ENCODE data around the gene TXNDC16.

Gene TXNDC16

DNA sequence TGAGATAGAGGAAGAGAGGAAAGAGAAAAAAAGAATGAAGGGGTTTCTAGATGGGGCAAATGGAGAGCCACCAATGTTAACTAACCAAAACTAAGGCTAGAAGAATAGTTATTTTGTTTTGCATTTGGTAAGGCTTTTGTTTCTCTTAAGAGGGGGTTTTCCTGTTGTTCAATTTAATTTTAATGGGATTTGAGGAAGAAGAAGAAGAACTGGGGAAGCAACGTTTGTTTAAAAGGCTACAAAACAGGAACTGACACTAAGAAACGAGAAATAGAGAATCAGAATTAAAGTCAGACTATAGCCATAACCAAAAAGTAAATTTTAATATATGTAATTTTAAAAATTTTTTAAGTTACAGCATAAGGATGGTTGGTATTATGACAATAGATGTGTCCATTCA, 13.7 kb downstream of the TXNDC16 start:
- H3K4me3 ChIP-seq (ENCODE audit: low read depth, low read length): no peak overlapping the region
- TF ChIP-seq, protein P1, sequence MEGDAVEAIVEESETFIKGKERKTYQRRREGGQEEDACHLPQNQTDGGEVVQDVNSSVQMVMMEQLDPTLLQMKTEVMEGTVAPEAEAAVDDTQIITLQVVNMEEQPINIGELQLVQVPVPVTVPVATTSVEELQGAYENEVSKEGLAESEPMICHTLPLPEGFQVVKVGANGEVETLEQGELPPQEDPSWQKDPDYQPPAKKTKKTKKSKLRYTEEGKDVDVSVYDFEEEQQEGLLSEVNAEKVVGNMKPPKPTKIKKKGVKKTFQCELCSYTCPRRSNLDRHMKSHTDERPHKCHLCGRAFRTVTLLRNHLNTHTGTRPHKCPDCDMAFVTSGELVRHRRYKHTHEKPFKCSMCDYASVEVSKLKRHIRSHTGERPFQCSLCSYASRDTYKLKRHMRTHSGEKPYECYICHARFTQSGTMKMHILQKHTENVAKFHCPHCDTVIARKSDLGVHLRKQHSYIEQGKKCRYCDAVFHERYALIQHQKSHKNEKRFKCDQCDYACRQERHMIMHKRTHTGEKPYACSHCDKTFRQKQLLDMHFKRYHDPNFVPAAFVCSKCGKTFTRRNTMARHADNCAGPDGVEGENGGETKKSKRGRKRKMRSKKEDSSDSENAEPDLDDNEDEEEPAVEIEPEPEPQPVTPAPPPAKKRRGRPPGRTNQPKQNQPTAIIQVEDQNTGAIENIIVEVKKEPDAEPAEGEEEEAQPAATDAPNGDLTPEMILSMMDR (IDR thresholded peaks at IDR 0.05; ENCODE audit: borderline replicate concordance, insufficient read depth, low read depth, low read length): no peak

DNA sequence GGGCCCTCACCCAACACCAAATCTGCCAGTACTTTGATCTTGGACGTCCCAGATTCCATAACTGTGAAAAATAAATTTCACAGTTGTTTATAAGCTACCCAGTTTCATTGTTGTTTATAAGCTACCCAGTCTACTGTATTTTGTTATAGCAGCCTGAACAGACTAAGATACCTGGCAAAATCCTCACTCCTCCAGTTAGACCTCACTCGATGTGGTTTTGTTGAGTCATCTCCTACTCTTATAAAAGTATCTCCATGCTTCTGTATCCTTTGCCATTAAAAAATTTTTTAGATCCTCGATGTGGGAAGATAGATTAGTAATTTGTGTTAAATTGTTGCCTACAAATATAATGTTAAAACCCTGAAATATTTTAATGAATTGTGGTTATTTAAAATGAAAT, 16.0 kb downstream of the TXNDC16 start:
- TF ChIP-seq, protein P1 (IDR thresholded peaks at IDR 0.05; ENCODE audit: borderline replicate concordance, insufficient read depth, low read depth, low read length): no peak
- no peak overlapping the region for H3K4me3 ChIP-seq (ENCODE audit: low read depth, low read length)

DNA sequence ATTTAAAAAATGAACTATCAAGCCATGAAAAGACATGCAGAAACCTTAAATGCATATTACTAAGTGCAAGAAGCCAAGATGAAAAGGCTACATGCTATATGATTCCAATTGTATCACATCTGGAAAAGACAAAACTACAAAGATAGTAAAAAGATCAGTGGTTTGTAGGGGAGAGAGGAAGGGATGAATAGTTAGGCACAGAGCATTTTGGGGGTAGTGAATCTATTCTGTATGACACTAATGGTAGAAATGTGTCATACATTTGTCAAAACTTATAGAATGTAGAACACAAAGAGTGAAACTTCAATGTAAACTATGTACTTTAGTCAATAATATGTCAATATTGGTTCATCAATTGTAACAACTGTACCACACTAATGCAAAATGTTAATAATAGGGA, 20.8 kb downstream of the TXNDC16 start:
- TF ChIP-seq, protein P1 (IDR thresholded peaks at IDR 0.05; ENCODE audit: borderline replicate concordance, insufficient read depth, low read depth, low read length): no peak
- no peak overlapping the region for H3K4me3 ChIP-seq (ENCODE audit: low read depth, low read length)

DNA sequence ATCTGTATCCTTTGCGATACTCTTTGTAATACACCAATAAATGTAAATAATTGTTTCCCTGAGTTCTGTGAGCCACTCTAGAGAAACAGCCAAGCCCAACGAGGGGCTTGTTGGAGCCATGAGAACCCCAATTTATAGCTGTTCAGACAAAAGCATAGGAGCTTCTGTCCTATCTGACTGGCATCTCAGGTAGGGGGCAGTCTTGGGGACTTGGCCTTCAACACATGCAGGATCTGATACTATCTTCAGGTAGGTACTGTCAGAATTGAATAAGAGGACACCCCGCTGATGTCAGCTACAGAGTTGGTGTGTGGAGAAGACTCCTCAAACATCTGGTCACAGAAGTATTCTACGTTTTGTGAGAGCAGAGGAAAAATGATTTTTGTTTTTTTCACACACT, 25.3 kb downstream of the TXNDC16 start:
- TF ChIP-seq, protein P1 (IDR thresholded peaks at IDR 0.05; ENCODE audit: borderline replicate concordance, insufficient read depth, low read depth, low read length): no peak
- no peak overlapping the region for H3K4me3 ChIP-seq (ENCODE audit: low read depth, low read length)

DNA sequence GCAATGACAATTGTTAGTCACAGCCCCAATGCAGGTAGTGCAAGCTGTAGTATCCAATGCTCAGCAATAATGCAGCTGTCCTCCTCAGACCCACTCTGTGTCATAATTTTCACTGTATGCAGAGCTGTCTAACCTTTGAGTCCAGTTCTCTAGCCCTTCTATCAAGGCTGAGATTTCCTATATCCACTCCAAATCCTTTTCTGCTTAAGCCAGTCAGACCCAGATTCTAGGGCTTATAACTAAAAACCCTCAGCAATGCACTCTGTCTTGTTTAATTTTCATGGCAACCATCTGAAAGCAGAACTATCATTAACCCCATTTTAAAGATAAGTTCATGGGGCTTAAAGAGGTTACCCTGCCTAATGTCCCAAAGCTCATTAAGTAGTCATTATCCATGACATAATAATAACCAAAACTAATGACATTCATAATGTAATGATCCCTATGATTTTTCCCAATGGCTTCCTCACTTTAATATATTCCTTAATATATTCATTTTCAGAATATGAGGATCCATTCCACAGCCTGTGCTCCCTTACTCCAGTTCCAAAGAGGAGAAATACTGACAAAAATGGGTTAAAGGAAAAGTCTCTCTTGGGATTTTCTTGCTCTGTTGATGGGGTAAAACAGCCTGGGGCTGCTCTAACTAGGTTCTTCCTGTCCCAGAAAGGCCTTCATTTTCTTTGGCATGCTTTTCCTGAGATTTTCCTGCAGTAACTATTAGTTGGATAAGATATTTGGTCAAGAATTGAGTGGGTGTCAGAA, 29.5 kb downstream of the TXNDC16 start:
- TF ChIP-seq, protein P1 (IDR thresholded peaks at IDR 0.05; ENCODE audit: borderline replicate concordance, insufficient read depth, low read depth, low read length): no peak
- no peak overlapping the region for H3K4me3 ChIP-seq (ENCODE audit: low read depth, low read length)

DNA sequence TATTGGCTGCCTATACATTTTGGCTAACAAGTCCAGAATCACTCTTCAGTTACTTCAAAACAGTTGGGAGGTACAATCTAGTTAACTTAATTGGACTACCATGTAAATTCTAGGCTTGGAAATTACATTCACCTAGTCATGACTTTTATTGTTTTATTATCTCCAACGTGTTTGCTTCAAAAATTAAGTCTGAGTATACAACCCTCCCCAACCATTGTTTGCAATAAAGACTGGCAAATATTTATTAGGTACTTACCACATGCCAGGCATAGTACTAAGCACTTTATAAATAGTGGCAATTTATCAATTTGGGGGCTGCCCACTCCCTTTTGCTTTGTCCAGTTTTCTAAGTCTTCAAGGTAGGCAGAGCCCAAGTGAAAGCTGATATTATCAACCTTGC, 30.3 kb downstream of the TXNDC16 start:
- TF ChIP-seq, protein P1 (IDR thresholded peaks at IDR 0.05; ENCODE audit: borderline replicate concordance, insufficient read depth, low read depth, low read length): no peak
- H3K4me3 ChIP-seq (ENCODE audit: low read depth, low read length): no peak overlapping the region

Measured in GM12875 (cell line).